LNCaP clone FGC (cell line): ENCODE measurements around the gene CHRD.
A peak's percentile ranks its signal among the peaks of the same experiment; 100 is the strongest.

ENCODE experiments used
- DNase-seq: peaks from one replicate; pipeline ENCODE4 v3.0.0-alpha.2; 2011; ENCODE audit warnings: low read depth
- H3K4me3 ChIP-seq: 2 replicates; pipeline ENCODE4 v1.5.1; 2011; ENCODE audit warnings: mild to moderate bottlenecking, low read depth, low read length, control low read depth
- CTCF ChIP-seq: IDR thresholded peaks from 2 replicates; pipeline ENCODE4 v1.5.1; 2012; ENCODE audit warnings: mild to moderate bottlenecking; ENCODE audit not compliant: control insufficient read depth, insufficient read depth; ENCODE audit errors: extremely low read depth

The CHRD gene

GRCh38 chr3:184379358-184380184 is at the start of gene CHRD:
CHRD (plus strand) TSS chr3:184380054; CDS start chr3:184380319, 265 bp downstream.
- DNase-seq: no peak
- TF ChIP-seq CTCF: no peak
- H3K4me3 ChIP-seq: peak within 1 kb of the TSS; percentile 25

- no peak for TF ChIP-seq CTCF
- DNase-seq: no peak
- no peak overlapping the region for H3K4me3 ChIP-seq
These were observed 47.3 kb upstream of the CHRD start for GRCh38 chr3:184332370-184333090.

GRCh38 chr3:184333190-184333589 is 46.7 kb upstream of the CHRD start:
- no peak for DNase-seq
- H3K4me3 ChIP-seq: no peak overlapping the region
- no peak for TF ChIP-seq CTCF

- no peak overlapping the region for H3K4me3 ChIP-seq
- TF ChIP-seq CTCF: no peak
- no peak for DNase-seq
These were observed 46.2 kb upstream of the CHRD start for GRCh38 chr3:184333700-184334099.

- no peak for DNase-seq
- no peak overlapping the region for H3K4me3 ChIP-seq
- no peak for TF ChIP-seq CTCF
These were observed 45.2 kb upstream of the CHRD start for GRCh38 chr3:184334470-184335158.

- no peak for TF ChIP-seq CTCF
- no peak for DNase-seq
- H3K4me3 ChIP-seq: peak overlapping the region; percentile 72
These were observed 44.6 kb upstream of the CHRD start for GRCh38 chr3:184335291-184335660.
